Measurements from ENCODE around the gene DISC1. TPM values are rescaled to one million over a fixed set of nuclear protein-coding genes. Genes with fewer than 3 reads are reported as not detected.
A peak's percentile ranks its signal among the peaks of the same experiment; 100 is the strongest.

DISC1 gene
- total RNA-seq, 1 donor from 2014 or later: 5.2 TPM

GRCh38 chr1:231625975-231626534 lies 535 bp upstream of the DISC1 start:
- TF ChIP-seq CTCF (IDR thresholded peaks at IDR 0.05; ENCODE audit: unreplicated experiment): no peak
- H3K27me3 Mint-ChIP-seq: peaks cover 32% of the 10 kb centered on the region
- H3K9me3 Mint-ChIP-seq (ENCODE audit: low read depth): no peaks in the 10 kb centered on the region
- H3K4me3 Mint-ChIP-seq (ENCODE audit: low read depth): peak overlapping the region; percentile 81
- H3K27ac Mint-ChIP-seq: peak overlapping the region; percentile 95
- peaks cover 6% of the 10 kb centered on the region for H3K4me1 Mint-ChIP-seq (ENCODE audit: low read depth)
- DNase-seq (ENCODE audit: low spot score, unreplicated experiment): no peak
- H3K36me3 Mint-ChIP-seq (ENCODE audit: insufficient read depth): no peaks in the 10 kb centered on the region

GRCh38 chr1:231626951-231627614 lies 493 bp downstream of the DISC1 start:
- H3K9me3 Mint-ChIP-seq (ENCODE audit: low read depth): no peaks in the 10 kb centered on the region
- H3K4me1 Mint-ChIP-seq (ENCODE audit: low read depth): peaks cover 6% of the 10 kb centered on the region
- peak; percentile 23 for DNase-seq (ENCODE audit: low spot score, unreplicated experiment)
- no peaks in the 10 kb centered on the region for H3K36me3 Mint-ChIP-seq (ENCODE audit: insufficient read depth)
- H3K27ac Mint-ChIP-seq: no peak overlapping the region
- H3K4me3 Mint-ChIP-seq (ENCODE audit: low read depth): peak overlapping the region; percentile 81
- no peak for TF ChIP-seq CTCF (IDR thresholded peaks at IDR 0.05; ENCODE audit: unreplicated experiment)
- H3K27me3 Mint-ChIP-seq: peaks cover 25% of the 10 kb centered on the region

GRCh38 chr1:231628207-231628876 lies 1.8 kb downstream of the DISC1 start:
- Mint-ChIP-seq H3K27me3 (peaks cover 14% of the 10 kb centered on the region), H3K36me3 (ENCODE audit: insufficient read depth) (no peaks in the 10 kb centered on the region), H3K9me3 (ENCODE audit: low read depth) (no peaks in the 10 kb centered on the region), H3K4me3 (ENCODE audit: low read depth) (peak overlapping the region; percentile 9), H3K27ac (no peak overlapping the region), H3K4me1 (ENCODE audit: low read depth) (peaks cover 6% of the 10 kb centered on the region)
- DNase-seq (ENCODE audit: low spot score, unreplicated experiment): no peak
- TF ChIP-seq CTCF (IDR thresholded peaks at IDR 0.05; ENCODE audit: unreplicated experiment): no peak

- no peak for TF ChIP-seq CTCF (IDR thresholded peaks at IDR 0.05; ENCODE audit: unreplicated experiment)
- Mint-ChIP-seq H3K36me3 (ENCODE audit: insufficient read depth) (no peaks in the 10 kb centered on the region), H3K9me3 (ENCODE audit: low read depth) (no peaks in the 10 kb centered on the region), H3K27ac (no peak overlapping the region), H3K27me3 (peaks cover 8% of the 10 kb centered on the region), H3K4me3 (ENCODE audit: low read depth) (no peak overlapping the region), H3K4me1 (ENCODE audit: low read depth) (peaks cover 6% of the 10 kb centered on the region)
- DNase-seq (ENCODE audit: low spot score, unreplicated experiment): no peak
Measured at GRCh38 chr1:231629132-231629531, 2.5 kb downstream of the DISC1 start.

GRCh38 chr1:231630558-231631205 lies 4.1 kb downstream of the DISC1 start:
- H3K36me3 Mint-ChIP-seq (ENCODE audit: insufficient read depth): no peaks in the 10 kb centered on the region
- peaks cover 6% of the 10 kb centered on the region for H3K4me1 Mint-ChIP-seq (ENCODE audit: low read depth)
- peaks cover 3% of the 10 kb centered on the region for H3K27me3 Mint-ChIP-seq
- no peak for TF ChIP-seq CTCF (IDR thresholded peaks at IDR 0.05; ENCODE audit: unreplicated experiment)
- H3K4me3 Mint-ChIP-seq (ENCODE audit: low read depth): no peak overlapping the region
- DNase-seq (ENCODE audit: low spot score, unreplicated experiment): no peak
- H3K27ac Mint-ChIP-seq: no peak overlapping the region
- H3K9me3 Mint-ChIP-seq (ENCODE audit: low read depth): no peaks in the 10 kb centered on the region

All from progenitor cell of endocrine pancreas (in vitro differentiated cells).